Measurements from ENCODE around the gene POU2F3.

Gene POU2F3

GRCh38 chr11:120227228-120227852, 12.6 kb upstream of the POU2F3 start:
- Histone ChIP-seq H3K4me2 (ENCODE audit: low read depth, low read length) (no peak overlapping the region), H3K9ac (ENCODE audit: low read length) (no peak overlapping the region)

GRCh38 chr11:120228794-120229384, 11.1 kb upstream of the POU2F3 start:
- TF ChIP-seq EZH2phosphoT487 (IDR thresholded peaks at IDR 0.05; ENCODE audit: low read length) (no peak), CTCF (IDR thresholded peaks at IDR 0.05; ENCODE audit: low read length) (0 out of 2 replicates have a peak, but pooled peaks have one; percentile 12), EZH2 (optimal IDR thresholded peaks at IDR 0.05; ENCODE audit: low read depth, low read length) (no peak)
- H3F3A ChIP-seq (ENCODE audit: insufficient read depth, low read length): no peaks in the 10 kb centered on the region
- no peak overlapping the region for H3K27ac ChIP-seq (ENCODE audit: low read length)
- no peaks in the 10 kb centered on the region for H3K4me1 ChIP-seq (ENCODE audit: low read length)
- no peaks in the 10 kb centered on the region for H3K79me2 ChIP-seq (ENCODE audit: low read length)
- H3K9me2 ChIP-seq (replicated peaks; ENCODE audit: insufficient read depth, low read length): no peaks in the 10 kb centered on the region
- no peak overlapping the region for H3K4me3 ChIP-seq (ENCODE audit: low read length)
- no peak for DNase-seq
- H3K9me3 ChIP-seq (replicated peaks; ENCODE audit: insufficient read depth, low read length): no peaks in the 10 kb centered on the region
- H3K9ac ChIP-seq (ENCODE audit: low read length): no peak overlapping the region
- H3K27me3 ChIP-seq (replicated peaks; ENCODE audit: insufficient read depth, low read length): no peaks in the 10 kb centered on the region
- H2AFZ ChIP-seq (ENCODE audit: low read length): no peak overlapping the region
- no peaks in the 10 kb centered on the region for H4K20me1 ChIP-seq (ENCODE audit: insufficient read depth, low read length)
- no peak overlapping the region for H3K4me2 ChIP-seq (ENCODE audit: low read depth, low read length)
- H3K36me3 ChIP-seq (replicated peaks; ENCODE audit: insufficient read depth, low read length): no peaks in the 10 kb centered on the region

More at GRCh38 chr11:120227228-120227852, 12.6 kb upstream of the POU2F3 start:
- Histone ChIP-seq H4K20me1 (ENCODE audit: insufficient read depth, low read length) (no peaks in the 10 kb centered on the region), H3K4me1 (ENCODE audit: low read length) (no peaks in the 10 kb centered on the region), H3K4me3 (ENCODE audit: low read length) (no peak overlapping the region), H3K9me2 (replicated peaks; ENCODE audit: insufficient read depth, low read length) (no peaks in the 10 kb centered on the region), H3K79me2 (ENCODE audit: low read length) (no peaks in the 10 kb centered on the region), H3F3A (ENCODE audit: insufficient read depth, low read length) (no peaks in the 10 kb centered on the region), H3K36me3 (replicated peaks; ENCODE audit: insufficient read depth, low read length) (no peaks in the 10 kb centered on the region), H3K27ac (ENCODE audit: low read length) (no peak overlapping the region), H3K27me3 (replicated peaks; ENCODE audit: insufficient read depth, low read length) (no peaks in the 10 kb centered on the region), H2AFZ (ENCODE audit: low read length) (no peak overlapping the region), H3K9me3 (replicated peaks; ENCODE audit: insufficient read depth, low read length) (no peaks in the 10 kb centered on the region)
- TF ChIP-seq CTCF (IDR thresholded peaks at IDR 0.05; ENCODE audit: low read length): no peak
- no peak for TF ChIP-seq EZH2 (optimal IDR thresholded peaks at IDR 0.05; ENCODE audit: low read depth, low read length)
- no peak for TF ChIP-seq EZH2phosphoT487 (IDR thresholded peaks at IDR 0.05; ENCODE audit: low read length)
- DNase-seq: no peak

GRCh38 chr11:120229451-120230424, 10.2 kb upstream of the POU2F3 start:
- TF ChIP-seq CTCF (IDR thresholded peaks at IDR 0.05; ENCODE audit: low read length) (peak; percentile 70), EZH2 (optimal IDR thresholded peaks at IDR 0.05; ENCODE audit: low read depth, low read length) (no peak)
- Histone ChIP-seq H3K4me2 (ENCODE audit: low read depth, low read length) (no peak overlapping the region), H3K4me3 (ENCODE audit: low read length) (no peak overlapping the region), H3K27me3 (replicated peaks; ENCODE audit: insufficient read depth, low read length) (no peaks in the 10 kb centered on the region), H3K36me3 (replicated peaks; ENCODE audit: insufficient read depth, low read length) (no peaks in the 10 kb centered on the region), H3K27ac (ENCODE audit: low read length) (no peak overlapping the region), H3F3A (ENCODE audit: insufficient read depth, low read length) (no peaks in the 10 kb centered on the region), H3K9ac (ENCODE audit: low read length) (no peak overlapping the region), H3K79me2 (ENCODE audit: low read length) (no peaks in the 10 kb centered on the region), H2AFZ (ENCODE audit: low read length) (no peak overlapping the region), H4K20me1 (ENCODE audit: insufficient read depth, low read length) (no peaks in the 10 kb centered on the region), H3K4me1 (ENCODE audit: low read length) (no peaks in the 10 kb centered on the region), H3K9me2 (replicated peaks; ENCODE audit: insufficient read depth, low read length) (no peaks in the 10 kb centered on the region), H3K9me3 (replicated peaks; ENCODE audit: insufficient read depth, low read length) (no peaks in the 10 kb centered on the region)
- peak; percentile 16 for DNase-seq
